ENCODE results near the gene LRRC8D.
"Not testable (repeated sequence)": the region's sequence is repeated elsewhere in the genome, so short reads cannot be mapped to it uniquely, and the experiment has no call there.

The LRRC8D gene

DNA sequence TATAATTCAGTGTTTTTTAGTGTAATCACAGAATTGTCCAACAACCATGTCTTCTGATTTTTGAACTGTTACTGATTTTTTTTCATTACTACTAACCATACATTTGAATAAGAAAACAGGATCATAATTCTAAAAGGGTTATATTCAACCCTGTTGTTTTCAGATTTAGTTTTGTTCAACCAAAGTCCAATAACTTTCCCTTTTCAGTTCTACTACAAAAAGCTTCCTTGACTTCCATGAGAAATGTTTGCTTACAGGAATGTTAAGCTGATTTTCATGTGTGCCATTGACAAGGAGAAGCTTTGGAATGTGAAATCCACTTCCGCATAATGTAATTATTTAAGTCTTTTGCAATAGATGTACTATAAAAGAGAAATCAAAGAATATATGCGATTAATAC lies 102.1 kb downstream of the LRRC8D start:
- peaks cover 8% of the 10 kb centered on the region for H3K9me3 Mint-ChIP-seq
- H3K27ac Mint-ChIP-seq: no peak overlapping the region
- DNase-seq (ENCODE audit: low spot score): no peak
- H3K4me1 Mint-ChIP-seq (ENCODE audit: low read depth): no peaks in the 10 kb centered on the region
- H3K27me3 Mint-ChIP-seq (ENCODE audit: low read depth): no peaks in the 10 kb centered on the region
- H3K36me3 Mint-ChIP-seq (ENCODE audit: low read depth): peaks cover 25% of the 10 kb centered on the region
- no peak overlapping the region for H3K4me3 Mint-ChIP-seq

DNA sequence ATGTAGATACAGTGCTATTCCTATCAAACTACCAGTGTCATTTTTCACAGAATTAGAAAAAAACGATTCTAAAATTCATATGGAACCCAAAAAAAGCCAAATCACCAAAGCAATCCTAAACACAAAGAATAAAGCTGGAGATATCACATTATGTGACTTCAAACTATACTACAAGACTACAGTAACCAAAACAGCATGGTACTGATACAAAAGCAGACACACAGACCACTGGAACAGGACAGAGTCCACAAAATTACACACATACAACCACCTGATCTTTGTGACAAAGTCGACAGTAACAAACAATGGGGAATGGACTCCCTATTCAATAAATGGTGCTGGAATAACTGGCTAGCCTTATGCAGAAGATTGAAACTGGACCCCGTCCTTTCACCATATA lies 102.7 kb downstream of the LRRC8D start:
- DNase-seq (ENCODE audit: low spot score): no peak

GRCh38 chr1:89924075-89924474 lies 103.2 kb downstream of the LRRC8D start:
- H3K4me1 Mint-ChIP-seq (ENCODE audit: low read depth); H3K27me3 Mint-ChIP-seq (ENCODE audit: low read depth); H3K9me3 Mint-ChIP-seq; H3K4me3 Mint-ChIP-seq; DNase-seq (ENCODE audit: low spot score); H3K27ac Mint-ChIP-seq: not testable (repeated sequence)
- H3K36me3 Mint-ChIP-seq (ENCODE audit: low read depth): peaks cover 32% of the 10 kb centered on the region

More for the DNA sequence above, 102.7 kb downstream of the LRRC8D start:
- no peak overlapping the region for H3K27ac Mint-ChIP-seq
- no peaks in the 10 kb centered on the region for H3K27me3 Mint-ChIP-seq (ENCODE audit: low read depth)
- H3K4me1 Mint-ChIP-seq (ENCODE audit: low read depth): no peaks in the 10 kb centered on the region
- H3K36me3 Mint-ChIP-seq (ENCODE audit: low read depth): peaks cover 28% of the 10 kb centered on the region
- H3K4me3 Mint-ChIP-seq: no peak overlapping the region
- peaks cover 8% of the 10 kb centered on the region for H3K9me3 Mint-ChIP-seq

- no peak overlapping the region for H3K4me3 Mint-ChIP-seq
- H3K36me3 Mint-ChIP-seq (ENCODE audit: low read depth): peaks cover 28% of the 10 kb centered on the region
- no peak for DNase-seq (ENCODE audit: low spot score)
- no peaks in the 10 kb centered on the region for H3K27me3 Mint-ChIP-seq (ENCODE audit: low read depth)
- no peak overlapping the region for H3K27ac Mint-ChIP-seq
- H3K4me1 Mint-ChIP-seq (ENCODE audit: low read depth): peaks cover 5% of the 10 kb centered on the region
- peaks cover 8% of the 10 kb centered on the region for H3K9me3 Mint-ChIP-seq
These were observed 106.2 kb downstream of the LRRC8D start for GRCh38 chr1:89927049-89927448.

DNA sequence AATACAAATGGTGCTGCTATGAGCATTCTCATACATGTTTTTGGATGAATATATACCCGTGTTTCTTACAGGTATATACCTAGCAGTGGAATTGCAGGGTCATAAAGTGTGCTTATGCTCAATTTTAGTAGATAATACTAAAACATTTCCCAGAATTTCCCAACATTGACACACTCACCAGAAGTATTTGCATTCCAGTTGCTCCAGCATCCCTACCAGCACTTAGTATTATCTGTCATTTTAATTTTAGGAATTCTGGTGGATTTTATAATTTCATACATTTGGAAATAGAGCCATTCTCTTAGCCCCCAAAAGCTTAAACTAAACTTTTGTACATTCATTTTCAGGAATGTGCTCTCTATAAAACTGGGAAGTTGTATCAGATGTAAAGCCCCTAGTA lies 106.6 kb downstream of the LRRC8D start:
- peaks cover 8% of the 10 kb centered on the region for H3K9me3 Mint-ChIP-seq
- no peak overlapping the region for H3K27ac Mint-ChIP-seq
- no peaks in the 10 kb centered on the region for H3K27me3 Mint-ChIP-seq (ENCODE audit: low read depth)
- no peak for DNase-seq (ENCODE audit: low spot score)
- peaks cover 5% of the 10 kb centered on the region for H3K4me1 Mint-ChIP-seq (ENCODE audit: low read depth)
- H3K4me3 Mint-ChIP-seq: no peak overlapping the region
- peaks cover 27% of the 10 kb centered on the region for H3K36me3 Mint-ChIP-seq (ENCODE audit: low read depth)

- Mint-ChIP-seq H3K27me3 (ENCODE audit: low read depth) (no peaks in the 10 kb centered on the region), H3K4me3 (no peak overlapping the region), H3K9me3 (peaks cover 5% of the 10 kb centered on the region), H3K4me1 (ENCODE audit: low read depth) (peaks cover 5% of the 10 kb centered on the region), H3K27ac (no peak overlapping the region), H3K36me3 (ENCODE audit: low read depth) (peaks cover 32% of the 10 kb centered on the region)
- no peak for DNase-seq (ENCODE audit: low spot score)
These were observed 107.7 kb downstream of the LRRC8D start for GRCh38 chr1:89928506-89928905.

DNA sequence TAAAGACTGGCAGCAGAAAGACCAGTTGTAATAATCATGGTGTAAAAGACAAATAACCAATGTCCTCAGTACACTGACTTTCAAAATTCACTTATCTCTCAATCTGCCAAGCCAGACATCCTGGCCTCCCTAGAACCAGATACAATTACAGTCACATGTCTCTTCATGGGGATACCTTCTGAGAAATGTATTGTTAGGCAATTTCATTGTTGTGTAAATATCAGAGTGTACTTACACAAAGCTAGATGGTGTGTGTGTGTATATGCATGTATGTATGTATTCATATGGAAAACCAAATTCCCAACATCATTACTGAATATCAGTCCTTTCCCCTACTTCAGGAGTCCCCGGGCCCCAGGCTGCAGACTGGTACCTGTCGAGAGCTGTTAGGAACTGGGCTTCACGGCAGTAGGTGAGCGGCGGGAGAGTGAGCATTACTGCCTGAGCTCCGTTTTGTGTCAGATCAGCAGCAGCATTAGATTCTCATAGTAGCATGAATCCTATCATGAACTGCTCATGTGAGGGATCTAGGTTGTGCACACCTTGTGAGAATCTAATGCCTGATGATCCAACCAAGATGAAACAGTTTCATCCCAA lies 108.7 kb downstream of the LRRC8D start:
- no peak overlapping the region for H3K4me3 Mint-ChIP-seq
- H3K9me3 Mint-ChIP-seq: no peaks in the 10 kb centered on the region
- H3K27ac Mint-ChIP-seq: no peak overlapping the region
- peaks cover 31% of the 10 kb centered on the region for H3K36me3 Mint-ChIP-seq (ENCODE audit: low read depth)
- DNase-seq (ENCODE audit: low spot score): no peak
- H3K4me1 Mint-ChIP-seq (ENCODE audit: low read depth): peaks cover 5% of the 10 kb centered on the region
- no peaks in the 10 kb centered on the region for H3K27me3 Mint-ChIP-seq (ENCODE audit: low read depth)

GRCh38 chr1:89930579-89930978 lies 109.7 kb downstream of the LRRC8D start:
- H3K9me3 Mint-ChIP-seq: no peaks in the 10 kb centered on the region
- peaks cover 38% of the 10 kb centered on the region for H3K36me3 Mint-ChIP-seq (ENCODE audit: low read depth)
- H3K4me3 Mint-ChIP-seq: no peak overlapping the region
- H3K27me3 Mint-ChIP-seq (ENCODE audit: low read depth): no peaks in the 10 kb centered on the region
- H3K27ac Mint-ChIP-seq: no peak overlapping the region
- peaks cover 5% of the 10 kb centered on the region for H3K4me1 Mint-ChIP-seq (ENCODE audit: low read depth)
- no peak for DNase-seq (ENCODE audit: low spot score)

DNA sequence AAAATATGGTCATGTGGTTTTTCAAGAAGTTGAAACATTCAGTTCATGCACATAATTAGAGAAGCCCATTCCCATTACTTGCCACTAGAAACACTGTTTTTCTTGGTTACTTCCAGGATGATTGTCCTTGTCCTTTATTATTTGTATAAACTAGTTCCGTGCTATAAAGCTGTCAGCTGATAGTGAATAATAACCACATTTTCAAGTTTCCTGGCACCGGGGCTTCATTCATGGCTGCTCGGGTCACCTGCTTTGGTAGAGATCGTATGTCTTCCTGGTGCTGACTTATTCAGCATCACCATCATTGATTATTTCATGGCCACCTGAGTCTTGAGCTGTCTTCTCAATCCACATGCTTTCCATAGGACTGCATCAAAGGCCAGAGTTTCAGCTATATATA lies 111.1 kb downstream of the LRRC8D start:
- H3K36me3 Mint-ChIP-seq (ENCODE audit: low read depth): peaks cover 39% of the 10 kb centered on the region
- no peaks in the 10 kb centered on the region for H3K9me3 Mint-ChIP-seq
- H3K4me1 Mint-ChIP-seq (ENCODE audit: low read depth): peaks cover 5% of the 10 kb centered on the region
- no peak overlapping the region for H3K4me3 Mint-ChIP-seq
- DNase-seq (ENCODE audit: low spot score): no peak
- H3K27me3 Mint-ChIP-seq (ENCODE audit: low read depth): no peaks in the 10 kb centered on the region
- no peak overlapping the region for H3K27ac Mint-ChIP-seq

- Mint-ChIP-seq H3K27me3 (ENCODE audit: low read depth) (no peaks in the 10 kb centered on the region), H3K4me3 (no peak overlapping the region), H3K9me3 (no peaks in the 10 kb centered on the region), H3K4me1 (ENCODE audit: low read depth) (peaks cover 5% of the 10 kb centered on the region), H3K36me3 (ENCODE audit: low read depth) (peaks cover 39% of the 10 kb centered on the region), H3K27ac (no peak overlapping the region)
- DNase-seq (ENCODE audit: low spot score): no peak
These were observed 111.9 kb downstream of the LRRC8D start for GRCh38 chr1:89932598-89933364.

DNA sequence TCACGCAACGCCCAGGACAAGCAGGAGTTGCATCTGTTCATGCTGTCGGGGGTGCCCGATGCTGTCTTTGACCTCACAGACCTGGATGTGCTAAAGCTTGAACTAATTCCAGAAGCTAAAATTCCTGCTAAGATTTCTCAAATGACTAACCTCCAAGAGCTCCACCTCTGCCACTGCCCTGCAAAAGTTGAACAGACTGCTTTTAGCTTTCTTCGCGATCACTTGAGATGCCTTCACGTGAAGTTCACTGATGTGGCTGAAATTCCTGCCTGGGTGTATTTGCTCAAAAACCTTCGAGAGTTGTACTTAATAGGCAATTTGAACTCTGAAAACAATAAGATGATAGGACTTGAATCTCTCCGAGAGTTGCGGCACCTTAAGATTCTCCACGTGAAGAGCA lies 113.6 kb downstream of the LRRC8D start:
- Mint-ChIP-seq H3K9me3 (no peaks in the 10 kb centered on the region), H3K36me3 (ENCODE audit: low read depth) (peaks cover 31% of the 10 kb centered on the region), H3K4me3 (no peak overlapping the region), H3K27me3 (ENCODE audit: low read depth) (no peaks in the 10 kb centered on the region), H3K4me1 (ENCODE audit: low read depth) (no peaks in the 10 kb centered on the region), H3K27ac (no peak overlapping the region)
- no peak for DNase-seq (ENCODE audit: low spot score)

GRCh38 chr1:89935235-89935634 lies 114.4 kb downstream of the LRRC8D start:
- no peak overlapping the region for H3K4me3 Mint-ChIP-seq
- no peak overlapping the region for H3K27ac Mint-ChIP-seq
- H3K27me3 Mint-ChIP-seq (ENCODE audit: low read depth): no peaks in the 10 kb centered on the region
- no peak for DNase-seq (ENCODE audit: low spot score)
- no peaks in the 10 kb centered on the region for H3K9me3 Mint-ChIP-seq
- no peaks in the 10 kb centered on the region for H3K4me1 Mint-ChIP-seq (ENCODE audit: low read depth)
- peaks cover 33% of the 10 kb centered on the region for H3K36me3 Mint-ChIP-seq (ENCODE audit: low read depth)

GRCh38 chr1:89936694-89937093 lies 115.9 kb downstream of the LRRC8D start:
- Mint-ChIP-seq H3K27ac (no peak overlapping the region), H3K9me3 (no peaks in the 10 kb centered on the region), H3K27me3 (ENCODE audit: low read depth) (no peaks in the 10 kb centered on the region), H3K4me3 (no peak overlapping the region), H3K36me3 (ENCODE audit: low read depth) (peaks cover 33% of the 10 kb centered on the region), H3K4me1 (ENCODE audit: low read depth) (no peaks in the 10 kb centered on the region)
- DNase-seq (ENCODE audit: low spot score): no peak

- Mint-ChIP-seq H3K4me3 (no peak overlapping the region), H3K27me3 (ENCODE audit: low read depth) (no peaks in the 10 kb centered on the region), H3K9me3 (no peaks in the 10 kb centered on the region), H3K36me3 (ENCODE audit: low read depth) (peaks cover 24% of the 10 kb centered on the region), H3K27ac (no peak overlapping the region), H3K4me1 (ENCODE audit: low read depth) (no peaks in the 10 kb centered on the region)
- DNase-seq (ENCODE audit: low spot score): no peak
These were observed 117.6 kb downstream of the LRRC8D start for GRCh38 chr1:89938171-89939055.

Data from T-helper 2 cell treated with Interferon-gamma antibody and Interleukin-4, amounts not matched to agents 5 μg/mL and 100 μg/mL, for 36 hours (primary cell).